Thoracic aorta endothelial cell (primary cell): ENCODE measurements around the gene CPA1. TPM values are rescaled to one million over a fixed set of nuclear protein-coding genes. Genes with fewer than 3 reads are reported as not detected.

Experiments used
- total RNA-seq: library from RNA; depleted of rRNA; stranded (reverse); fragments of >200 nt; gene quantifications from 2 replicates; pipeline ENCODE4 v1.2.3, GENCODE V29; 2012

Gene CPA1
- total RNA-seq: not detected in 2 replicates

DNA sequence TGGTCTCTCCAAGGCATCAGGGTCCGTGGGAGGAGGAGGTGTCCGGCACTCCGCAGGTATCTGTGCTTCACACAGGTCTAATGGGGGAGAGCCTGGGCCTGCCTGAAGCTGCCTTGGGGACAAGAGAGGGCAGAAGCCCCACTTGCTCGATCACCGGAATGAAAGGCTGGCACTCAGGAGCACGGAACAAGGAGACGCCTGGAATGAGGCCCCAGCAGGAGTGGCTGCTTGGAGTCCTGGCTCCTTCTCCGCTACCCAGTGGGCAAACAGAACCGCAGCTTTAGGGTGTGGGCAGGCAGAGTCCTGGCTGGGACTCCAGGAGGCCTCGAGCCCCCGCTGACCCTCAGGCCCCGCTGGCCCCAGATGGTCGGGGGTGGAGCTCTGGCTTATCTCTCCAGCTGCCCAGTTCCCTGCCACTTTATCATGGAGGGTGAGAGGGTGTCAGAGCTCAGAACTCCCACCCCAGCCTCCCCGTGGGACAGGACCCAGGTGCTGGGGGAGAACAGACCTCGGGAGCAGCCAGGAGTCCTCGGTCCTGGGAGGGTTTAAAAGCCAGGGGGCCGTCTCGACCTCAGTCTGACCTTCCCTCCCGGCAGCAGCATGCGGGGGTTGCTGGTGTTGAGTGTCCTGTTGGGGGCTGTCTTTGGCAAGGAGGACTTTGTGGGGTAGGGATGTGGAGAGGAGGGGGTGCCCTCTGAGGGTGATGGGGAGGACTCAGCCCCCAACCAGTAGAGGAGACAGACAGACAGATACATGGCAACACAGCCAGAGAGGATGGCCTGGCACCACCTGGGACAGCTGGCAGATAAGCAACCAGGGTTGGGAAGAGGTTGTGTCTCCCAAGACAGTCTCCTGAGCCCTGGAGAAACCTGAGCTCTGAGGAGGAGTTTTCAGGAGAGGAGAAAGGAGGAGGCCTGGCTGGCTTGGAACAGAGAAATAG, at the start of gene CPA1:
TSS of gene CPA1 (plus strand) at position 574 of the 940 bp plus-strand sequence. CDS start at position 601, 27 bp downstream.

DNA sequence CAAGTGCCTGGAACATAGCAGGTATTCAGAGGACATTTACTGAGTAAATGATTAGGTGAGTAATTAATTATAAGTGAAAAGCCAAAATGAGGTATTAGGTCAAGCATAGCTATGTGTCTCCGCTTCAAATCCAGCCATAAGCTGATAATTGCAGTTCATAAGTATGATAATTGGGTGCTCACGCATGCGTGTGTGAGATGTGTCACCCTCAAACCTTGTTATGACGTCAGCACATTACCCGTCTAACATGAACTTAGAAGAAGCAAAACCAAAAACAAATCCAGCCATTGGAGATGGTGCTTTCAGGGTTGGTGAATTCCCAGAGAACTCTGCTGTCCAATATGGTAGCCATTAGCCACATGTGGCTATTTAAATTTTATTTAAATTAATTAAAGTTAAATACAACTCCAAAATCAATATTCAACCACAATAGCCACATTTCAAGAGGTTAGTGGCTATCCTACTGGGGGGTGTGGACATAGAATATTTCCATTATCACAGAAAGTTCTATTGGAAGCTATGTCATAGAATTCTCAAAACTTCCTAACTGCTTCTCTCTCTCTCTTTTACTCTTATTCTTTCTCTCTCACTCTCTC, 35.9 kb upstream of the CPA1 start, which contains the start of gene CPA5:
TSS of gene CPA5 (plus strand) at position 546 of the 596 bp plus-strand sequence. CDS start 1,670 bp downstream, outside the sequence.

Other genes starting within 250 kb of the CPA1 start
- 21.0 and 23.3 TPM in 2 replicates for gene TMEM209, start 175.1 kb upstream of the CPA1 start, total RNA-seq
- not detected in 2 replicates for gene SSMEM1, start 172.6 kb upstream of the CPA1 start, total RNA-seq
- gene CPA2, start 113.6 kb upstream of the CPA1 start, total RNA-seq: not detected in 2 replicates
- 0.27 and 0.29 TPM in 2 replicates for gene CPA4, start 87.3 kb upstream of the CPA1 start, total RNA-seq
- gene CPA5, start 35.7 kb upstream of the CPA1 start, total RNA-seq: not detected in 2 replicates
- gene CEP41, start 60.5 kb downstream of the CPA1 start, total RNA-seq: 14.0 and 19.7 TPM in 2 replicates
- 7.2 and 9.2 TPM in 2 replicates for gene MEST, start 111.6 kb downstream of the CPA1 start, total RNA-seq